ENCODE data around the gene SF3A2.

GRCh38 chr19:2291185-2291751 lies 54.6 kb downstream of the SF3A2 start:
- no peak for TF ChIP-seq CTCF (conservative IDR thresholded peaks at IDR 0.05)
- no peak for TF ChIP-seq ZFX (IDR thresholded peaks at IDR 0.05)

Measured in C4-2B (cell line).